Fibroblast of the aortic adventitia (primary cell): ENCODE measurements around the gene ADGRD1. TPM values are rescaled to one million over a fixed set of nuclear protein-coding genes. Genes with fewer than 3 reads are reported as not detected.

ENCODE experiments used
- DNase-seq: peaks from one replicate; pipeline ENCODE4 v3.0.0-alpha.2; 2010; ENCODE audit warnings: low read depth
- H3K4me3 ChIP-seq: 2 replicates; pipeline ENCODE4 v1.5.1; 2011; ENCODE audit warnings: low read depth, mild to moderate bottlenecking, control low read depth, low read length, moderate library complexity
- total RNA-seq: library from RNA; depleted of rRNA; stranded (reverse); fragments of >200 nt; gene quantifications from 2 replicates; pipeline ENCODE4 v1.2.3, GENCODE V29; 2012; ENCODE audit warnings: low replicate concordance
- TF ChIP-seq, protein P1 (sequence below): IDR thresholded peaks from 2 replicates; pipeline ENCODE4 v1.5.1; 2011; ENCODE audit warnings: mild to moderate bottlenecking, low read length, control low read depth, inconsistent platforms; ENCODE audit not compliant: insufficient read depth

ADGRD1 gene
- total RNA-seq, 1 donor: 1.2 TPM

GRCh38 chr12:130969223-130969622 is 15.5 kb downstream of the ADGRD1 start:
- TF ChIP-seq, protein P1, sequence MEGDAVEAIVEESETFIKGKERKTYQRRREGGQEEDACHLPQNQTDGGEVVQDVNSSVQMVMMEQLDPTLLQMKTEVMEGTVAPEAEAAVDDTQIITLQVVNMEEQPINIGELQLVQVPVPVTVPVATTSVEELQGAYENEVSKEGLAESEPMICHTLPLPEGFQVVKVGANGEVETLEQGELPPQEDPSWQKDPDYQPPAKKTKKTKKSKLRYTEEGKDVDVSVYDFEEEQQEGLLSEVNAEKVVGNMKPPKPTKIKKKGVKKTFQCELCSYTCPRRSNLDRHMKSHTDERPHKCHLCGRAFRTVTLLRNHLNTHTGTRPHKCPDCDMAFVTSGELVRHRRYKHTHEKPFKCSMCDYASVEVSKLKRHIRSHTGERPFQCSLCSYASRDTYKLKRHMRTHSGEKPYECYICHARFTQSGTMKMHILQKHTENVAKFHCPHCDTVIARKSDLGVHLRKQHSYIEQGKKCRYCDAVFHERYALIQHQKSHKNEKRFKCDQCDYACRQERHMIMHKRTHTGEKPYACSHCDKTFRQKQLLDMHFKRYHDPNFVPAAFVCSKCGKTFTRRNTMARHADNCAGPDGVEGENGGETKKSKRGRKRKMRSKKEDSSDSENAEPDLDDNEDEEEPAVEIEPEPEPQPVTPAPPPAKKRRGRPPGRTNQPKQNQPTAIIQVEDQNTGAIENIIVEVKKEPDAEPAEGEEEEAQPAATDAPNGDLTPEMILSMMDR: no peak
- no peak for DNase-seq
- no peak overlapping the region for H3K4me3 ChIP-seq

DNA sequence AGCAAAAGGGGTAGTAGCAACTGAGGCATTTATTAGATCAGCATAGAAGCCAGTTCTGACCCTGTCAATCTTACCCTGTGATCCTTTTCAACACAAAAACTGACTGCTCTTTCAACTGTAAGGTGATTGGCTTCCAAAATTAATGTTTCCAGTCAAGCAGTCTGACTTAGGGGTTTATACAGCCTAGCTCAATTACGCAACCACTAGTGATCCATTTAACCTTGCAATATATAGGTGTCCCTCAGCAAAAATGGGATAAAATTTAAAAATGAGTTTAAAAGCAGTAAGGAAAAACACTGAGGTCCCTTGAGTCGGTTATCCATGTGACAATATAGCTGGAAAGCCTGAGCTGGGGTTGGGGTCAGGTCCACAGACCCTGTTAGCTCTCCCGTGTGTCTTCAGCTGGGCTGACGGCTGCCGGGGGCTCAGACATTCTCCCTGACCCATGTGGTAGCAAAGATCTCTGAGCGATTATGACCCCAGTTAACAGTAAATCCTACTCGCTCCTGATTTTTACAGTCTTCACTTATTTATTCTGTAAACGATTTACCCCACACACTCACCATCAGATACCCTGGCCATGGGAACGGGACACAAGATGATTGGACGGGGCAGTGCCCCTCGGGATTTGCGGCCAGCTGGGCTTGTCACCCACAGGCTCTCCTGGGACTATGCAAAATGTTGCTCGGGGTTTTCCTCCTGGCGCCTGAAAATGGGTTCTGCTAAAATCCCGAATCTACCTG is 16.6 kb downstream of the ADGRD1 start:
- H3K4me3 ChIP-seq: no peak overlapping the region
- DNase-seq: no peak
- TF ChIP-seq, protein P1: no peak

DNA sequence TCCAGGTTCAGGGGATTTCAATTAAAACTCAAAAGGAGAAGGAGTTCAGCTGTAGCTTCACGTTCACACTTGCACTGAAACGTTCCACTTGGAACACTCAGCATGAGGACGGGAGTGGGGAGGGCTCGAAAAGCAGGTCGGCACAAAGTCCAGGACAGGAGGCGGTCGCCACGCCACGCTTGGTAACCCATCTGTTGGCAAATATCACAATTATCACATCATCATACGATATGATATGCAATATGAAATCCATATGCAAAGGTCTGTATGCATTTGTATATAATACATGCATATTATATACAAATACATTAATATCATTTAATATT is 17.2 kb downstream of the ADGRD1 start:
- TF ChIP-seq, protein P1: no peak
- H3K4me3 ChIP-seq: no peak overlapping the region
- DNase-seq: no peak

- no peak overlapping the region for H3K4me3 ChIP-seq
- no peak for DNase-seq
- TF ChIP-seq, protein P1: no peak
Measured at GRCh38 chr12:130971925-130972585, 18.3 kb downstream of the ADGRD1 start.

- DNase-seq: no peak
- no peak overlapping the region for H3K4me3 ChIP-seq
- TF ChIP-seq, protein P1: no peak
Measured at GRCh38 chr12:130972586-130972950, 18.9 kb downstream of the ADGRD1 start.

- H3K4me3 ChIP-seq: no peak overlapping the region
- TF ChIP-seq, protein P1: no peak
- DNase-seq: no peak
Measured at GRCh38 chr12:130973109-130973508, 19.4 kb downstream of the ADGRD1 start.
